CD4-positive, CD25-positive, alpha-beta regulatory T cell (primary cell): ENCODE data around the gene SLC8B1. TPM values are rescaled to one million over a fixed set of nuclear protein-coding genes. Genes with fewer than 3 reads are reported as not detected.

Source experiments
- ATAC-seq, 2 donors: fragments of 150-1000 bp; cut with Tn5 transposase; one replicate each; pipeline ENCODE4 v1.10.0; 2021; ENCODE audit warnings: low read depth in 2 of 2, moderate number of reproducible peaks in 2 of 2, moderate library complexity in 1 of 2
- DNase-seq, 3 donors: peaks; one replicate each; pipeline versions ENCODE4 v3.0.0 to v3.0.0-alpha.2; 2012 to 2022; ENCODE audit warnings: mixed read lengths in 1 of 3
- H3K27ac ChIP-seq: one replicate; pipeline ENCODE4 v1.7.0; 2013; ENCODE audit warnings: mild to moderate bottlenecking, low read length; ENCODE audit not compliant: insufficient read depth, poor library complexity, severe bottlenecking
- H3K27me3 ChIP-seq: one replicate; pipeline ENCODE4 v1.7.0; 2013; ENCODE audit warnings: low read length; ENCODE audit not compliant: control insufficient read depth, insufficient read depth
- H3K36me3 ChIP-seq: one replicate; pipeline ENCODE4 v1.7.0; 2013; ENCODE audit warnings: mild to moderate bottlenecking, low read length, moderate library complexity; ENCODE audit not compliant: control insufficient read depth, insufficient read depth
- H3K4me1 ChIP-seq: 2 replicates; pipeline ENCODE4 v1.7.0; 2013; ENCODE audit warnings: mild to moderate bottlenecking, low read length; ENCODE audit not compliant: insufficient read depth, control insufficient read depth, poor library complexity, severe bottlenecking
- H3K4me3 ChIP-seq: one replicate; pipeline ENCODE4 v1.7.0; 2013; ENCODE audit warnings: low read depth, mild to moderate bottlenecking, low read length, moderate library complexity
- H3K9me3 ChIP-seq, 2 experiments: 1 replicate in 1 of 2; 2 replicates in 1 of 2; pipeline ENCODE4 v1.7.0; 2013; ENCODE audit warnings: low read length in 2 of 2, mild to moderate bottlenecking in 1 of 2, moderate library complexity in 1 of 2; ENCODE audit not compliant: control insufficient read depth in 2 of 2
- H3K27ac Mint-ChIP-seq, 3 donors: one replicate each; pipeline ENCODE4 v1.8.0; 2020 to 2022; ENCODE audit warnings: mild to moderate bottlenecking in 3 of 3, mixed read lengths in 3 of 3, moderate library complexity in 2 of 3
- H3K27me3 Mint-ChIP-seq: one replicate; pipeline ENCODE4 v1.8.0; 2022; ENCODE audit warnings: mild to moderate bottlenecking, mixed read lengths
- H3K36me3 Mint-ChIP-seq: one replicate; pipeline ENCODE4 v1.8.0; 2020; ENCODE audit warnings: mixed read lengths
- H3K4me1 Mint-ChIP-seq, 4 donors: one replicate each; pipeline ENCODE4 v1.8.0; 2020 to 2022; ENCODE audit warnings: mixed read lengths in 4 of 4, mild to moderate bottlenecking in 1 of 4
- H3K4me3 Mint-ChIP-seq, 4 donors: one replicate each; pipeline ENCODE4 v1.8.0; 2020 to 2022; ENCODE audit warnings: mild to moderate bottlenecking in 4 of 4, mixed read lengths in 4 of 4, moderate library complexity in 3 of 4
- H3K9me3 Mint-ChIP-seq, 7 donors: one replicate each; pipeline ENCODE4 v1.8.0; 2020 to 2022; ENCODE audit warnings: mixed read lengths in 7 of 7, mild to moderate bottlenecking in 3 of 7, moderate library complexity in 2 of 7
- polyA plus RNA-seq, 4 donors: library from polyadenylated mRNA; unstranded; fragments of 300-500 nt; fragmentation: Illumina TruSeq; gene quantifications; one replicate each; pipeline ENCODE4 v1.2.3, GENCODE V29; 2021
- total RNA-seq: library from RNA; stranded (reverse); gene quantifications from one replicate; pipeline ENCODE4 v1.2.3, GENCODE V29; 2022

The SLC8B1 gene
- total and polyA plus RNA-seq, 5 donors from 2014 or later: 47.4 to 95.0 (median 77.8) TPM

- H3K4me3 Mint-ChIP-seq: no peak overlapping the region
- no peaks in the 10 kb centered on the region for H3K9me3 Mint-ChIP-seq
- H3K27me3 Mint-ChIP-seq: no peaks in the 10 kb centered on the region
- no peak overlapping the region for H3K27ac Mint-ChIP-seq
- H3K36me3 Mint-ChIP-seq: peaks cover 40% of the 10 kb centered on the region
- Histone ChIP-seq H3K4me1 (no peaks in the 10 kb centered on the region), H3K27ac (no peak overlapping the region), H3K4me3 (no peak overlapping the region), H3K36me3 (peaks cover 43% of the 10 kb centered on the region), H3K27me3 (no peaks in the 10 kb centered on the region), H3K9me3 (no peaks in the 10 kb centered on the region)
- ATAC-seq (no peak), DNase-seq (no peak)
- peaks cover 0 to 3% (median 2%) of the 10 kb centered on the region in 4 donors for H3K4me1 Mint-ChIP-seq
Observed at GRCh38 chr12:113271466-113271852, 63.5 kb downstream of the SLC8B1 start.

DNA sequence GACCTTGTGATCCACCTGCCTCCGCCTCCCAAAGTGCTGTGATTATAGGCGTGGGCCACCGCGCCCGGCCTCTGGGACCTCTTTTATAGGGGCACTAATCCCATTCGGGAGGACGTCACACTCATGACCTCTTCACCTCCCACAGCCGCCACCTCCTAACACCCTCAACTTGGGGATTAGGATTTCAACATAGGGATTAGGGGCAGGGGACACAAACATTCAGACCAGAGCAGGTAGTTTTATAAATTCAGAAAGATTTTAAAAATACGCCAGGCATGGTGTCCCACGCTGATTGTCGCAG, 64.2 kb downstream of the SLC8B1 start:
- Mint-ChIP-seq H3K27me3 (no peaks in the 10 kb centered on the region), H3K27ac (no peak overlapping the region), H3K9me3 (no peaks in the 10 kb centered on the region), H3K4me1 (peaks cover 0 to 7% (median 2%) of the 10 kb centered on the region in 4 donors), H3K4me3 (no peak overlapping the region), H3K36me3 (peaks cover 47% of the 10 kb centered on the region)
- ATAC-seq (no peak), DNase-seq (no peak)
- H3K27me3 ChIP-seq: no peaks in the 10 kb centered on the region
- peaks cover 41% of the 10 kb centered on the region for H3K36me3 ChIP-seq
- no peaks in the 10 kb centered on the region for H3K4me1 ChIP-seq
- H3K9me3 ChIP-seq: no peaks in the 10 kb centered on the region
- no peak overlapping the region for H3K27ac ChIP-seq
- no peak overlapping the region for H3K4me3 ChIP-seq

GRCh38 chr12:113269257-113269943, 65.5 kb downstream of the SLC8B1 start:
- Mint-ChIP-seq H3K27ac (peak overlapping the region in 2 of 3 donors; percentile 25 to 74), H3K4me1 (peaks cover 0 to 11% (median 3%) of the 10 kb centered on the region in 4 donors), H3K9me3 (no peaks in the 10 kb centered on the region), H3K27me3 (no peaks in the 10 kb centered on the region), H3K36me3 (peaks cover 41% of the 10 kb centered on the region), H3K4me3 (no peak overlapping the region)
- Histone ChIP-seq H3K4me3 (no peak overlapping the region), H3K36me3 (peaks cover 36% of the 10 kb centered on the region), H3K4me1 (no peaks in the 10 kb centered on the region), H3K9me3 (no peaks in the 10 kb centered on the region), H3K27me3 (no peaks in the 10 kb centered on the region), H3K27ac (no peak overlapping the region)
- ATAC-seq: no peak
- no peak for DNase-seq

DNA sequence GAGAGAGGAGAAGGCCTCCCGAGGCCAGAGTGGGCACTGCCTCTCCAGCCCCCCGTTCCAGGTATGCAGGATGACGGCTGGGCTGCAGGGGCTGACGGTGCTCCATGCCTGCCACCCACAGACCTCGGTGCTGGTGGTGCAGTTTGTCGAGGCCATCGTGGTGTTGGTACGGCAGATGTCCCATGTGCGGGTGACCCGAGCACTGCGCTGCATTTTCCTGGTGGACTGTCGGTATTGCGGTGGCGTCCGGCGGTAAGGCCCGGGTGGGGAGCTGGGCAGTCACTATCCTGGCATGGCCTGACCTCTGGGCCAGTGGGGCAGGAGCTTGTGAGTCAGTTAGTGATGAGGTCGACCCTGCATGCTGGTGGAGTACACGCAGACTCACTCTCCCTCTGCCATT, 66.3 kb downstream of the SLC8B1 start:
- H3K27me3 ChIP-seq: no peaks in the 10 kb centered on the region
- Mint-ChIP-seq H3K36me3 (peaks cover 44% of the 10 kb centered on the region), H3K27ac (no peak overlapping the region), H3K9me3 (no peaks in the 10 kb centered on the region), H3K4me1 (peaks cover 0 to 17% (median 3%) of the 10 kb centered on the region in 4 donors), H3K4me3 (no peak overlapping the region), H3K27me3 (no peaks in the 10 kb centered on the region)
- ATAC-seq: no peak
- H3K36me3 ChIP-seq: peaks cover 30% of the 10 kb centered on the region
- peaks cover under 1% of the 10 kb centered on the region for H3K4me1 ChIP-seq
- H3K4me3 ChIP-seq: no peak overlapping the region
- H3K9me3 ChIP-seq: no peaks in the 10 kb centered on the region
- no peak overlapping the region for H3K27ac ChIP-seq
- DNase-seq: no peak

- no peak overlapping the region for H3K4me3 Mint-ChIP-seq
- Histone ChIP-seq H3K36me3 (peaks cover 25% of the 10 kb centered on the region), H3K27ac (no peak overlapping the region), H3K9me3 (no peaks in the 10 kb centered on the region), H3K4me1 (peaks cover 5% of the 10 kb centered on the region), H3K27me3 (no peaks in the 10 kb centered on the region), H3K4me3 (no peak overlapping the region)
- ATAC-seq (no peak), DNase-seq (no peak)
- no peaks in the 10 kb centered on the region for H3K9me3 Mint-ChIP-seq
- no peaks in the 10 kb centered on the region for H3K27me3 Mint-ChIP-seq
- H3K4me1 Mint-ChIP-seq: peaks cover 0 to 20% (median 3%) of the 10 kb centered on the region in 4 donors
- H3K27ac Mint-ChIP-seq: peak overlapping the region in 1 of 3 donors; percentile 9
- H3K36me3 Mint-ChIP-seq: peaks cover 46% of the 10 kb centered on the region
Observed at GRCh38 chr12:113268136-113268535, 66.8 kb downstream of the SLC8B1 start.

DNA sequence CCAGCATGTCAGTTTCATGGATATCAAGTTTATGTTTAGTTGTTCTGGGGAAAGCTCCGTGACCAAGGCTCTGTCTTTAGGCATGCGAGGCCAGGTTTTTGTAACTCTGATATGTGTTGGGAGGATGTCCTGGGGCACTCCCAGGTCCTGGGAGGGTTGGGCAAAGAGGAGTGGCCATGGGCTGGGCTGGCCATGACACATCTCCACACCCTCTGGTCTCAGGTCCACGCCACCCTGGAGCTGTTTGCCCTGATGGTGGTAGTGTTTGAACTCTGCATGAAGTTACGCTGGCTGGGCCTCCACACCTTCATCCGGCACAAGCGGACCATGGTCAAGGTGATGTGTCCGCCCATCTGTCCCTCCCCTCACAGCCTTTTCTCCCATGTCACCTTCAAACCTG, 67.3 kb downstream of the SLC8B1 start:
- no peak for DNase-seq
- H3K27ac ChIP-seq: no peak overlapping the region
- Mint-ChIP-seq H3K36me3 (peaks cover 48% of the 10 kb centered on the region), H3K4me3 (no peak overlapping the region), H3K9me3 (no peaks in the 10 kb centered on the region), H3K27ac (peak overlapping the region in 1 of 3 donors; percentile 9), H3K4me1 (peaks cover 0 to 23% (median 6%) of the 10 kb centered on the region in 4 donors), H3K27me3 (no peaks in the 10 kb centered on the region)
- no peak for ATAC-seq
- no peak overlapping the region for H3K4me3 ChIP-seq
- no peaks in the 10 kb centered on the region for H3K27me3 ChIP-seq
- peaks cover 25% of the 10 kb centered on the region for H3K36me3 ChIP-seq
- H3K9me3 ChIP-seq: no peaks in the 10 kb centered on the region
- peaks cover 10% of the 10 kb centered on the region for H3K4me1 ChIP-seq

DNA sequence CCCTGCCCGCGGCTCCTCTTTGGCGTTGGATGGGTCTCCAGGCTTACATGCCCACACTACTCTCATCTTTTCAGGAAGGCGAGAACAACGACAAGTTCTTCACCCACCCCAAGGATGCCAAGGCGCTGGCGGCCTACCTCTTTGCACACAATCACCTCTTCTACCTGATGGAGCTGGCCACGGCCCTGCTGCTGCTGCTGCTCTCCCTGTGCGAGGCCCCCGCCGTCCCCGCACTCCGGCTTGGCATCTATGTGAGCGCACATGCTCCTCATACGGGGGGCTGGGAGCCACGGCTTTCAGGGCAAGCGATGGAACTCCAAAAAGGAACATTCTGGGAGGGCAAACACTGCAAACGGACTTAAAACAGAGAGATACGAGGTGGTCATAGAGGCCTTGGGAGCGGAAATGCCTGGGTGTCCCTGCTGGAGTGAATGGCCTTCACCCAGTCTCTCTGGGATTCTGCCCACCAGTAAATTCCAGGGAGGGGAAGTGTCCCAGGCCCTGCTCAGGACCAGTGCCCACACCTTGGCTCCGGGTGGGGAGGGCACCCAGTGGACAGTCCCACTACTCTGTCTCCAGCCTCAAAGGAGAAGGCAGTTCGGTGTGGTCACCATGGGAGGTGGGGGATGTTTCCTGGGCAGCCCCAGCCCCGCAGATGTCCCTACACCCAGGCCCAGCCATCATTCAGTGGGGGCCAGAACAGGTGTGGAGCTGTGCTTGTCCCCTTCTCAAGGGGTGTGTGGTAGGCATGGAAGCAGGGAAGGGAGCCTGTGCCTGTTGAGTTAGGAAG, 68.6 kb downstream of the SLC8B1 start:
- peaks cover 25% of the 10 kb centered on the region for H3K36me3 ChIP-seq
- no peak overlapping the region for H3K4me3 ChIP-seq
- ATAC-seq (no peak), DNase-seq (no peak)
- Mint-ChIP-seq H3K9me3 (no peaks in the 10 kb centered on the region), H3K27me3 (no peaks in the 10 kb centered on the region), H3K4me1 (peaks cover 8 to 34% (median 15%) of the 10 kb centered on the region in 4 donors), H3K36me3 (peaks cover 48% of the 10 kb centered on the region), H3K27ac (no peak overlapping the region), H3K4me3 (no peak overlapping the region)
- peaks cover 21% of the 10 kb centered on the region for H3K4me1 ChIP-seq
- no peaks in the 10 kb centered on the region for H3K27me3 ChIP-seq
- no peaks in the 10 kb centered on the region for H3K9me3 ChIP-seq
- H3K27ac ChIP-seq: no peak overlapping the region
